GM19238 (cell line): ENCODE measurements around the gene BIVM.
A peak's percentile ranks its signal among the peaks of the same experiment; 100 is the strongest.
"Not testable (repeated sequence)": the region's sequence is repeated elsewhere in the genome, so short reads cannot be mapped to it uniquely, and the experiment has no call there.

Experiments
- DNase-seq: peaks from one replicate; pipeline ENCODE4 v3.0.0; 2011; ENCODE audit warnings: low spot score; ENCODE audit not compliant: insufficient read length

The BIVM gene, protein sequence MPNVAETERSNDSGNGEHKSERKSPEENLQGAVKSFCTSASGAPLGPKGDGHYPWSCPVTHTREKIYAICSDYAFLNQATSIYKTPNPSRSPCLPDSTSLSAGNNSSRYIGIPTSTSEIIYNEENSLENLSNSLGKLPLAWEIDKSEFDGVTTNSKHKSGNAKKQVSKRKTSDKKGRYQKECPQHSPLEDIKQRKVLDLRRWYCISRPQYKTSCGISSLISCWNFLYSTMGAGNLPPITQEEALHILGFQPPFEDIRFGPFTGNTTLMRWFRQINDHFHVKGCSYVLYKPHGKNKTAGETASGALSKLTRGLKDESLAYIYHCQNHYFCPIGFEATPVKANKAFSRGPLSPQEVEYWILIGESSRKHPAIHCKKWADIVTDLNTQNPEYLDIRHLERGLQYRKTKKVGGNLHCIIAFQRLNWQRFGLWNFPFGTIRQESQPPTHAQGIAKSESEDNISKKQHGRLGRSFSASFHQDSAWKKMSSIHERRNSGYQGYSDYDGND

DNA sequence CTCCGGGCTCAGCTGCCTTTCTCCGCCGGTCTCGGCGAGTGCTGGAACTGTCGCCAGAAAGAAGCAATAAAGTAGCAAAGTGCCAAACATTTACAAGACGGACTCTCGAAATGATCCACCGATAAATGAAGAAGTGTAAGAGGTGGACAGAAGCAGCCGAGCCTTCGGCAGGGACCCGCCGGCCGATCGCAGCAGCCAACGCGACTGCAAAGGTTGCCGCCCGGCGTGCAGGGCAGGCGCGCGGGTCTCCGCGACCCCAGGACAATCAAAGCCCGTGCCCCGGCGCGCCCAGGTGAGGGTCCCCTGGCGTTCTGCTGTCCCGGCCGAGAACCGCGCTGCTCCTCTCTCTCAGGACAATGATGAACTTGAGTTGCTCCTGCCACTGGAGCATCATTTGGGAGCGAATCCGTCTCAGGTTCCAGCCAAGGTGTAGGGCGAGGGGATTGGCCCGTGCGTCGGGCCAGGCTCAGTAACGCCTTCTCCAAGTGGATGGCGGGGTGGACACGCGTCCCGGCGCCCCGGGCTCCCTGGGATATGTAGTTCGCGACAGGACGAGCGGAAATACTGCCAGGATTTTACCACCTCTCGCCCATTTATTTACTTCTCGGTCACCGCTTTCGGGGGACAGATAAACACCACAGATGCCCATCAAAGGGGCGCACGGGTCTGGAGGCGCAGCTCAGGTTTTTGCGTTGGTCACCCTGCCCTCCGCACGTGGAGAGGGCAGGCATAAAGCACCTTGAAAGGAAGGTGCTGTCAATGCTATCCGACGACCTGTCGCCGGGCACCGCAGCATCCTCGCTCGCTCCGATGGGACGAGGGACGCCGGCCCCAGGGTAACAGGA, at the start of gene BIVM, which contains the start of gene POGLUT2:
BIVM (plus strand) TSS at position 539 of the 845 bp plus-strand sequence. CDS start 8,149 bp downstream, outside the sequence.
POGLUT2 (minus strand) TSS at position 396 of the 845 bp plus-strand sequence; CDS start at position 90, 306 bp downstream.
- peak; percentile 91 for DNase-seq

DNA sequence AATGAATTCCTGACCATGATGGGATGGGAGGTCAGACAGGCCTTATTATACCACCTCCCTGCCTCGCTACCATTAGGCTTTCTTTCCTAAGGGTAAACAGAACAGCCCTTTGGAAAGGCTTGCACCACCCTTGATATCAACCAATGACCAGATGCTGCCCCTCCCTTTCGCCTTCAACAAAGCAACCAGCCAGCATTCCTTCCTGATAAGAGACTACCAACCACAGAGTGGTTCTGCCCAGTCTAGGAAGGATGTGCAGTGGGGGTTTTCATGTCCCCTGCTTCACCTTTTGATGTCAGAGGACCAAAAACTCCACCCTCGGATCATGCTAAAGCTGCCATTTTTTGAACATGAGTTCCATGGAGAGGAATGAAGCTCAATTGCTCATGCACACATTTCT, 47.0 kb upstream of the BIVM start:
- DNase-seq: no peak

DNA sequence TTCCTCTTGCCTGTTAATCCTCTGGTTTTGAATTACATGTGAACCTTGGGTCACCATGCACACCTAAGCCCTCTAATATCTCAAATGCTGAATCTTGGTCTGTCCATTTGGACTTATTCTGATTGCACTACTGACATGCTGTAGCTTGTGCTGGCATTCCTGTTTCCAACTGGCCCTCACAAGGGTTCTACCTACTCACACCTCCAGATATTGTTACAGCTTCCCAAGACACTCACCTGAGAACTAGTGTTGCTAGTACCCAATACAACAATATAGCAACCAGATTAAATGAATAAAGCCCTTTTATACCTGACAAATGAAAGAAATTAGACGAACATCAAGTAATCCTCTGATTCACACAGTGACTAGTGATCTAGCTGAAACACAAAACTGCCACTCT, 41.9 kb upstream of the BIVM start:
- DNase-seq: no peak

DNA sequence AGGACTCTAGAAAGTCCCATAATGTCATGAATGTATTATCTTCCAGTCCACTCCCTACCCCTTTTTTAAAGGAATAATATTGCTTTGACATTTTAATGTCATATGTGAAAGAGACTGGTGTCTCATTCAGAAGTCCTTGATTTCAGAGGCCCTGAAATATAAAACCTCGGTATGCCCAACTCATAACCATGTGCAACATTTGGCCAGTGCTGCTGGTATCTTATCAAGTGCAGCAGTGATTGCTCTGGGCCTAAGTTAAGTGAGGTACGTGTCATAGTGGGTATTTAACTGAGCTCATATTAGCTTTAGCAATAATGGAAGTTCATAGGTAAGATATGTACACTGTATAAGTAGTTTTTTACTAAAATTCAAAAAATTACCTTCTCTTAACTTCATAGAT, 40.1 kb upstream of the BIVM start:
- DNase-seq: no peak

DNA sequence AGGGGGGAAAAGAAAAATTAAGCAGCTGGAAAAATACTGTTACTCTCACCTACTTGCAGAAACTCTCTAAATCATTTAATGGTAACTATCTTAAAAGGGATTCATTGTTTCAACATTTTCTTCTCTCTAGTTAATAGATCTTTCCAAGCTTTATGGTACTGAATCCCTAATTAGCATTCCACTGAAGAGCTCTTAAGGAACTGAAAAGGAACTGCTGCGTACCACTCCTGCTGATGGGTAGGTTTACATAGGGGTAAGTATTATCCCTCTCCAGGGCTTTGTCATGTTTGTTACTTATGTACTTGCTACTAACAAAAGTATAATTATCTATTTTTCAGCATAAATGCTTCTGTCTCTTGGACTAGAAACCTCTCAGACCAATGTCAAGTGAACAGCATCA, 37.8 kb upstream of the BIVM start:
- no peak for DNase-seq

DNA sequence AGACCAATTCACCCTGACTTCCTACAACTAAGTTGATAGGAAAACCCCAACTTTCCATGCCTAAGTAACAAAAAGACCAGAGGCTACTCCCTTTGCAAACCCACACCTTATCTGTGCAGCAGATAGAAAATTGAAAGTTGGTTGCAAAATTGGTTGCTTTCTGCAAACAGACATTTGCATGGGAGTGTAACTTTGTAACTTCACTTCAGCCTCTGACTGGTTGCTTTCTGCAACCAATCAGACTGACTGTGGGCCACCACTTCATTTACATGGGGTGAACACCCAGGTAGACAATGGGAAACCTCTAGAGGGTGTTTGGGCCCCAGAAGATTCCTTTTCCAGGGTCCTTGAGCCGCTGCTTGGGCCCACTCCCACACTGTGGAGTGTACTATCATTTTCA, 35.2 kb upstream of the BIVM start:
- no peak for DNase-seq

DNA sequence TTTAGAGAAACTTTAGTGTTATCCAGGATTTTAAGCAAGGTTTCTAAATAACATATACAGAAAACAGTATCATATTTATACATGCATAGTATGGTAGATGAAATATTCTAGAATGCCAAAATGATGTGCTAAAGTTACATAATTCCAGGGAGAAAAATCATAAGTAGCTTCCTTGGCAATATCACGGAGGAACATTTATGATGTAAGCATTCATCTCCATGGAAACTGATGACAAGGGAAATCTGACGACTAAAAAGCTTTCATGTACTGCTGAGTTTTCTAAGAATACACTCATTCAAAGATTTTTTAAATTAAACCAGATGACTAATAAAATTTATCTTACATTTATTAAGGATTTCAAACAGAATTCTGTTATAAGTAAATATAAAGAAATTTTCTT, 30.0 kb upstream of the BIVM start:
- no peak for DNase-seq

DNA sequence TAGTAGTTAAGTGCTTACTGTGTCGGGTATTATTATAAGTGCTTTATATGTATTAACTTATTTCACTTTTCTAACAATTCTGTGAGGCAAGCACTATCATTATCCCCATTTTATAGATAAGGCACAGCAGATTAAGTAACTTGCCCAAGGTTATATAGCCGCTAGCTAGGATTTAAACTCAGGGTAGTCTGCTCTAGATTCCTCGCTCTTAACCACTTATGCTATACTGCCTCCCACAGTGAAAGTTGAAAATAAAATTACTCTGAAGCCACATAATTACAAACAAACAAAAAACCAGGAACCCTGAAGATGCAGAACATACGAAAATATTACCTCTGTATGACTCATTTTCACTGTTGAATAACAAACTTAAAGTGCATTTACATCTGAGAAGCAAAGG, 29.2 kb upstream of the BIVM start:
- no peak for DNase-seq

DNA sequence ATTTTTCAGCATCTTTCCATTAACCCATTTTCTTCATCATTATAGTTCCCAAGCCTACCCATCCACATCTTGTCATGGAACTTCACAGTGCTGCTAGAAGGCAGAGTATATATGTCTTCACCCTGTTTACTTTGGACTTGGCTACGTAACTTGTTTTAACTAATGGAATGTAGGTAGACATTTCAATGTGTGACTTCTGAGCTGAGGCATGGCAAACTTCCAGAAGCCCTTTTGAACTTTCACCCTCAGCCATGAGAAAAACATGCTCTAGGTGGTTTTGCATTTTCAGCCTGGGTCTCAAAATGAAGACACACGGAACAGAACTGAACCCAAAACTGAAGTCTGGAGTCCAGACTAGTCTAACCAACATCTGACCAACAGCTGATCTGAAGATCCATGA, 28.5 kb upstream of the BIVM start:
- DNase-seq: no peak

DNA sequence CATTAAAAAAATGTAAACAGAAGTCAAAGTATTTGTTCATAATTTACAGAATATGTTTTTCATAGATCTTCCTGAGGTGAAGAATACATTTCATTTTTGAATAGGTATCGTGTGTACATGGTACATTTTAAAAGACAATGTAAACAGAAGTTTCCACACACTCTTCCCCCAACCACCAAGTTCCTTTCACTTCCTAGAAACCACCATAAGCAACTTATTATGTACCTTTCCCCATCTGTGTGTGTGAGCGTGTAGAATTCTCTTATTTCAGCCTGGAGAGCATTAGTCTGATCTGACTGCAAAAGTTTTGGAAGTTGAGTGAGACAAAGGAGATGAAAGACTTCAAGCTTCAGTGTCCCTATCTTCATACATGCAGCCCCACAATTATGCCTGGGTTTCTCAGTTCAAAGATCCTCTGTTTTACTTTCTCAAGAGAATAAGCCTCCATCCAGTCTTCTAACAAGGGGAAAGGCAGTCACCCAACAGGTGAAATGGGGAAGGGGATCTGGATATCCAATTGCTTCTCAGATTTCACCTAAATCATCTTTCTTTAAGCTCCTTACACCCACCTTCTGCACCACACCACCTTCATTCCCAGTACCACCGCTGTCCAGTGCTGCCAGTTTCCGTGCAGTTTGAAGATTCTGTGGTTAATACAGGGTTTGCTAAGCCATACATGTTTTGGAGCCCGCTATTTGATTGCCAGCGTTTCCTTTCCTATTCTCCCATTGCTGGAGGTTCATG, 27.4 kb upstream of the BIVM start:
- DNase-seq: no peak

DNA sequence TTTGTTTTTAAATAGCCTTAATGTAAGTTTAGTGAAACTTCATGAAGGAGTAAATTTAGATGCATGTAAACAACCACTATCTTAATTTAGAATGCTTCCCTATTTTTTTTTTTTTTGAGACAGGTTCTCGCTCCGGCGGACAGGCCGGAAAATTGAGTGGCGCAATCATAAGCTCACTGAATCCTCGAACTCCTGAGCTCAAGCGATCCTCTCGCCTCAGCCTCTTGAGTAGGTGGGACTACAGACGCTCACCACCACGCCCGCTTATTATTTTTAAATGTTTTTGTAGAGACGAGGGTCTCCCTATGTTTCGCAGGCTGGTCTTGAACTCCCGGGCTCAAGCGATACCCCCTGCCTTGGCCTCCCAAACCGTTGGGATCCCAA, 26.9 kb upstream of the BIVM start:
- no peak for DNase-seq

DNA sequence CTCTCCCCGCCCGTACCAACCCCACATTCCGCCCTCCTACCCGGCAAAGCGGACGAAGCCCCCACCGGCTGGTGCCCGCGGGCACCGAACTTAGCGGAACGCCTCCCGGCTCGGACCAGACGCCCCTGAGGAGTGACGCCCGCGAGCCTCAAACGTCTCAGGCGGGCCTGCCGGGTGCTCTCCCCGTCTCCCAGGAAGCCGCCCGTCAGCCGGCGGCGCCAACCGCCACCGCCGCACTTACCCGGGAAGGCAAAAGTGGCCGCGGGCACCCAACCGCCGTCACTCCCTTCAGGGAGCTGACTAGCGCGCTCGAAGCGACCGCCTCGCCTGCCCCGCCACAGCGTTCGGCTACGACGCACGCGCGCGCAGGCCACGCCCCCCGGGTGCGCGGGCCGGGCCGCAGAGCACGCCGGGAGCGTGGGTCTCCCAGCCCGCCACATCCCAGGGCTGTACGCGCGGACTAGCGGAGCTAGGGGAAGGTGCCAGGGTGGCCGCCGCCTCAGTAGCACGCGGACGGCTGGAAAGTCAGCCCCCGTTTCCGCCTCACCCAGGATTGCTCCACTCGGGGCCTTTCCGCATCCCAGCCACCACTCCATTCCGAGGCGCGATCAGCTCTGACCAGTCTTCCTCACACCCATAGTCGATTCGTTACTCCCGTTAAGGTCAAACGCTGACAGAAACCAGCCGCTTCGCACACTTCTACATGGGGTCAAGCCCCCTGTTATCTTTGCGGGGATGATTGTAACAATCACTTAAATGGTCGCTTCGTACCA, 25.3 kb upstream of the BIVM start, which contains the start of gene TEX30:
TEX30 (minus strand) TSS at position 346 of the 773 bp plus-strand sequence. CDS start 3,760 bp downstream, outside the sequence.
- peak; percentile 85 for DNase-seq

DNA sequence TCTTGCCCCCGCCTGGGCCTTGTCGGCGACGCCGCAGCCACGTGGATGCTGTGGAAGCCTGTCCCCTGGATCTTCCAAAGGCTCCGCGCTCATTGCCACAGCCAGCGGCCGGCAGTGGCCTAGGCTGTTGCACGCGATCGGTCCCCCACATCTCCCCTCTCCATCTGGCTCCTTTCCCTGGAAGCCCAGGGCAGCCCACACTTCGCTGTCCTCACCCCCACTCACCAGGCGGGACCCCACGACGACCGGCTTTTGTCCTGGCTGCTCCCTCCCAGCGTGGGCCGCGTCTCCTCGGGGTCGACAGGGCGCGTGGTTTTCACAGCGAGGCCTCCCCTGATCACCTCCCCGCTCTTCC, 24.7 kb upstream of the BIVM start:
- no peak for DNase-seq

DNA sequence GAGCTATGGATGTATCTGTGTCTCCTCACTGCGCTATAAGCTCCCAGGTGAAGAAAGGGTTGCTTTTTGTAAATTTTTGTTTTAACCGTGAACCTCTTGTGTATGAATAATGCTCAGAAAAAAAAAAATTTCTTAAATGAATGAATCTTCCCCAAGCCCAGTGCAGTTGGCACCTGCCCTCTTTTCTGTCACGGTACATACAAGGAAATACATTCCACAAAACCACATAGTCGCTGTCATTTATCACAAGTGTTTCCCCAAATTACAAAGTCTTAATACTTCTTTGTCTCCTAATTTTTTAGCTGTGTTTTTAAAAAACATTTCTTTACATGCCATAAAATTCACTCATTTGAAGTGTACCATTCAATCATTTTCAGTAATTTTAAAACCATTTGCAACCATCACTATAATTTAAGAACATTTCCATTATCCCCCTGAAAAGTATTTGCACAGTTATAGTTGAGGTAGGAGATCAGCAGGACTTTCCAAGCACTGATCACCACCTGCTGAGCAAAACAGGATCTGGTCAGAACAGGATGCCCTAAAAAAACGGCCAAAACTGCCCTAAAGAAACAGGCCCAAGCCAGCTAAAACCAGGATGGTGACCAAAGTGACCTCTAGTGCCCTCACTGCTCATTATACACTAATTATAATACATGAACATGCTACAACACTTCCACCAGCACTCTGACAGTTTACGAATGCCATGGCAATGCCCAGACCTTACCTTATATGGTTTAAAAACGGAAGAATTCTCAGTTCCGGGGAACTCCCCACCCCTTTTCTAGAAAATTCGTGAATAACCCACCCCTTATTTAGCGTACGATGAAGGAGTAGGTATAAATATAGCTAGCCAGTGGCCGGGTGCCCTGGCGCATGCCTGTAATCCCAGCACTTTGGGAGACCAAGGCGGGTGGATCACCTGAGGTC, 24.1 kb upstream of the BIVM start:
- DNase-seq: no peak

DNA sequence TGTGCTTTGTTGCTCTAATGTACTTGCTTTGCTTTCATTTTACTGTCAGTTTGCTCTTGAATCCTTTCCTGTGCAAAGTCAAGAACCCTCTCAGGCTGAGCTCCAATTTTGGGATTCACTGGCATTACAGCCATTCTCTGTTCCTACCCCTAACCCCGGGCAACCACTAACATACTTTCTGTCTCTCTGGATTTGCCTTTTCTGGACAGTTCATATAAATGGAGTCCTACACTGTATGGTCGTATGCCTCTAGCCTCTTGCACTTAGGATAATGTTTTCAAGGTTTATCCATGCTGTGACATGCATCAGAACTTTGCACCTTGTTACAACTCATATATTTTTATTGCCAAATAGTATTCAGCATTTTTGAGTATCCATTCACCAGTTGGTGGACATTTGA, 22.6 kb upstream of the BIVM start:
- DNase-seq: no peak

DNA sequence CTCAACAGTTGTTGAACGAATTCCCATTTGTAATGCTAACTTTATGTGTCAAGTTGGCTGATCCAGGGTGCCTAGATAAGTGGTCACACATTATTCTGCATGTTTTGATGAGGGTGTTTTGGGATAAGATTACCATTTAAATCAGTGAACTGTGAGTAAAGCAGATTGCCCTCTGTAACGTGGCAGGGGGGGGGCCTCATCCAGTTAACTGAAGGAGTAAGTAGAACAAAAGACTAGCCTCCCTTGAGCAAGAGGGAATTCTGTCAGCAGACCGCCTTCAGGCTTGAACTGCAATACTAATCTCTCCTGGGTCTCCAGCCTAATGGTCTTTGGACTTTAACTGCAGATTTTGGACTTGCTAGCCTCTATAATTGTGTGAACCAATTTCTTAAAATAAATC, 21.2 kb upstream of the BIVM start:
- DNase-seq: no peak

DNA sequence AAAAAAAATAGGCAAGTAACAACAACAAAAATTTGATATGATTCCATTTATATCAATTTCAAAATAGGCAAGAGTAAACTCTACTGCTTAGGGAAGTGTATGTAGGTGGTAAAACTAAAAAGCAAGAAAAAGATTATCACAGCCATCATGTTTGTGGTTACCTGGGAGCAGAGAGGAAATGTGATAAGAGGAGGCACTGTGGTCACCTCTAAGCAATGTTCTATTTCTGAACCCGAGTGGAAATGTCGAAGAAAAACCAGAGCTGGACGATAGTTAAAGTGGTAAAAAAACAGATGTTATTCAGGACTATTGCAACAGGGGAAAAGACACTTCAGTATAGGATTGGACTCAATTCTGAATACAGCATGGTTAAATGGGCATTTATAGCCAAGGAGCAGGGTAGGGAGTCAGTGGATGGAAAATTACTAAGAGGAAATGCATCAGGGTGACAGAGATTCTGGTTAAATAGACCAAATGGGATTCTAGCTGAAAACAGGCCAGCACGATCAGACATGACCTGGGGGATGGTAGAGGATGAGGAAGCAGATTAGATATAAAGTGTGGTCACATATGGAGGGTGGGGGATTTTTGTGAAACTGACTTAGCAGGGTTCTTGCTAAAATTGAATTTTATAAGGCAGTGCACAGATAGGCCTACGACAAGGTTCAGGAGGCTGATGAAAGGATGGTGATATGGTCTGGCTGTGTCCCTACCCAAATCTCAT, 19.3 kb upstream of the BIVM start:
- no peak for DNase-seq

DNA sequence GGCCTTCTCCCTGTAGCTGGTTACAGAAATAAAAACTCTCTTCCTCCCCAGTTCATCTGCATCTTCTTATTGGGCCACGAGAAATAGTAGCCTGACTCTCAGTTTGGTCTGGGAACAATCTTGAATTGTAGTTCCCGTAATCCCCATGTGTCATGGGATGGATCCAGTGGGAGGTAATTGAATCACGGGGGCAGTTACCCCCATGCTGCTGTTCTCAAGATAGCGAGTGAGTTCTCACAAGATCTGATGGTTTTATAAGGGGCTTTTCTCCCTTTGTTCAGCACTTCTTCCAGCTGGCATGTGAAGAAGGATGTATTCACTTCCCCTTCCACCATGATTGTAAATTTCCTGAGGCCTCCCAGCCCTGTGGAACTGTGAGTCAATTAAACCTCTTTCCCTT, 18.3 kb upstream of the BIVM start:
- DNase-seq: not testable (repeated sequence)

DNA sequence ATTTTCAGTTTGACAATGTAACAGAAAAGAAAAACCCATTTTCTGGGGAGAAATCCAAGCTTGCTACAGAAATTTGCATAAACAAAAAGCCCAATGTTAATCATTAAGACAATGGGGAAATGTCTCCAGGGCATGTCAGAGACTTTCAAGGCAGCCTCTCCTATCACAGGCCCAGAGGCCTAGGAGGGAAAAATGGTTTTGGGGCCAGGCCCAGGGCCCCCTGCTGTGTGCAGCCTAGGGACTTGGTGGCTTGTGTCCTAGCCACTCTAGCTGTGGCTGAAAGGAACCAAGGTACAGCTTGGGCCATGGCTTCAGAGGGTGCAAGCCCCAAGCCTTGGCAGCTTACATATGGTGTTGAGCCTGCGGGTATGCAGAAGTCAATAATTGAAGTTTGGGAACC, 17.3 kb upstream of the BIVM start:
- no peak for DNase-seq
